ENCODE results near the gene BICD1.
"Not testable (repeated sequence)": the region's sequence is repeated elsewhere in the genome, so short reads cannot be mapped to it uniquely, and the experiment has no call there.

BICD1 gene

GRCh38 chr12:32106517-32107358, at the start of gene BICD1:
Gene BICD1, plus strand, starts transcription at chr12:32106847. Its CDS starts 485 bp downstream, at chr12:32107332.
- peak; percentile 78 for DNase-seq

GRCh38 chr12:32061033-32061432, 45.6 kb upstream of the BICD1 start:
- DNase-seq = no peak

- DNase-seq = no peak
Observed at GRCh38 chr12:32062881-32063280, 43.8 kb upstream of the BICD1 start.

GRCh38 chr12:32063796-32064195, 42.9 kb upstream of the BICD1 start:
- DNase-seq = no peak

- DNase-seq = no peak
Observed at GRCh38 chr12:32066206-32066605, 40.4 kb upstream of the BICD1 start.

GRCh38 chr12:32069071-32069470, 37.6 kb upstream of the BICD1 start:
- DNase-seq = no peak

- DNase-seq = no peak
Observed at GRCh38 chr12:32069731-32070130, 36.9 kb upstream of the BICD1 start.

- DNase-seq = no peak
Observed at GRCh38 chr12:32070370-32070769, 36.3 kb upstream of the BICD1 start.

- no peak for DNase-seq
Observed at GRCh38 chr12:32072102-32072501, 34.5 kb upstream of the BICD1 start.

GRCh38 chr12:32074432-32074831, 32.2 kb upstream of the BICD1 start:
- no peak for DNase-seq

GRCh38 chr12:32076941-32077340, 29.7 kb upstream of the BICD1 start:
- no peak for DNase-seq

- no peak for DNase-seq
Observed at GRCh38 chr12:32080435-32080834, 26.2 kb upstream of the BICD1 start.

GRCh38 chr12:32083489-32083888, 23.2 kb upstream of the BICD1 start:
- no peak for DNase-seq

- DNase-seq = no peak
Observed at GRCh38 chr12:32084017-32084688, 22.5 kb upstream of the BICD1 start.

- no peak for DNase-seq
Observed at GRCh38 chr12:32084753-32085152, 21.9 kb upstream of the BICD1 start.

GRCh38 chr12:32087306-32087705, 19.3 kb upstream of the BICD1 start:
- no peak for DNase-seq

- DNase-seq = no peak
Observed at GRCh38 chr12:32089156-32089555, 17.5 kb upstream of the BICD1 start.

GRCh38 chr12:32089586-32089985, 17.1 kb upstream of the BICD1 start:
- no peak for DNase-seq

- no peak for DNase-seq
Observed at GRCh38 chr12:32091696-32092095, 15.0 kb upstream of the BICD1 start.

GRCh38 chr12:32098112-32098511, 8.5 kb upstream of the BICD1 start:
- no peak for DNase-seq

- not testable (repeated sequence) for DNase-seq
Observed at GRCh38 chr12:32099275-32099674, 7.4 kb upstream of the BICD1 start.

- DNase-seq = no peak
Observed at GRCh38 chr12:32100361-32100760, 6.3 kb upstream of the BICD1 start.

GRCh38 chr12:32100888-32101287, 5.8 kb upstream of the BICD1 start:
- DNase-seq = no peak

- DNase-seq = no peak
Observed at GRCh38 chr12:32102234-32102633, 4.4 kb upstream of the BICD1 start.
